ENCODE results near the gene CTNND2. TPM values are rescaled to one million over a fixed set of nuclear protein-coding genes. Genes with fewer than 3 reads are reported as not detected.

CTNND2 gene
- total and polyA plus RNA-seq, 10 of the 15 experiments (the other 5 are each of a cell fraction or from before 2014, with no cell fraction given): 0.02 to 0.16 (median 0.04) TPM; not detected in 7

DNA sequence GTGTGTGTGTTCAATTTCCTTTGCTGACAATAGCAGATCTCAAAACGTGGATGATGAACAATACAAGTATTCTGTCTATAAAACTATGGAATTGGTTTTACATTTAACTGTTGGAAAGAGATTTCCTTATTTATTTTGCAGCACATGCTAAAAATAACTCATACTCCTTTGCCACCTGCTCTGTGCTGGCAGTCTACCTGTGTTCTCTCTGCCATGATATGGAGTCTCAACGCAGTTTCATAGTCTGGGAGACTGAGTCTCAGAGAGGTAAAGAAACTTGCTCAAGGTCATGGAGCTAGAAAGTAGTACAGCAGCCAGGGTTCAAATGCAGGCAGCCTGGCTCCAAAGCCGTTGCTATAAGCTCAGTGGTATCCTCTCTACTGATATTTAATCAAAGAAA is 677.2 kb downstream of the CTNND2 start (continued):
- TF ChIP-seq, protein P1, sequence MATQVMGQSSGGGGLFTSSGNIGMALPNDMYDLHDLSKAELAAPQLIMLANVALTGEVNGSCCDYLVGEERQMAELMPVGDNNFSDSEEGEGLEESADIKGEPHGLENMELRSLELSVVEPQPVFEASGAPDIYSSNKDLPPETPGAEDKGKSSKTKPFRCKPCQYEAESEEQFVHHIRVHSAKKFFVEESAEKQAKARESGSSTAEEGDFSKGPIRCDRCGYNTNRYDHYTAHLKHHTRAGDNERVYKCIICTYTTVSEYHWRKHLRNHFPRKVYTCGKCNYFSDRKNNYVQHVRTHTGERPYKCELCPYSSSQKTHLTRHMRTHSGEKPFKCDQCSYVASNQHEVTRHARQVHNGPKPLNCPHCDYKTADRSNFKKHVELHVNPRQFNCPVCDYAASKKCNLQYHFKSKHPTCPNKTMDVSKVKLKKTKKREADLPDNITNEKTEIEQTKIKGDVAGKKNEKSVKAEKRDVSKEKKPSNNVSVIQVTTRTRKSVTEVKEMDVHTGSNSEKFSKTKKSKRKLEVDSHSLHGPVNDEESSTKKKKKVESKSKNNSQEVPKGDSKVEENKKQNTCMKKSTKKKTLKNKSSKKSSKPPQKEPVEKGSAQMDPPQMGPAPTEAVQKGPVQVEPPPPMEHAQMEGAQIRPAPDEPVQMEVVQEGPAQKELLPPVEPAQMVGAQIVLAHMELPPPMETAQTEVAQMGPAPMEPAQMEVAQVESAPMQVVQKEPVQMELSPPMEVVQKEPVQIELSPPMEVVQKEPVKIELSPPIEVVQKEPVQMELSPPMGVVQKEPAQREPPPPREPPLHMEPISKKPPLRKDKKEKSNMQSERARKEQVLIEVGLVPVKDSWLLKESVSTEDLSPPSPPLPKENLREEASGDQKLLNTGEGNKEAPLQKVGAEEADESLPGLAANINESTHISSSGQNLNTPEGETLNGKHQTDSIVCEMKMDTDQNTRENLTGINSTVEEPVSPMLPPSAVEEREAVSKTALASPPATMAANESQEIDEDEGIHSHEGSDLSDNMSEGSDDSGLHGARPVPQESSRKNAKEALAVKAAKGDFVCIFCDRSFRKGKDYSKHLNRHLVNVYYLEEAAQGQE (IDR thresholded peaks at IDR 0.05; ENCODE audit: low read depth, low read length): no peak
- no peak for TF ChIP-seq ATF7 (IDR thresholded peaks at IDR 0.05; ENCODE audit: low read depth)
- no peak for TF ChIP-seq FOXK2 (IDR thresholded peaks at IDR 0.05)
- TF ChIP-seq MTA2 (IDR thresholded peaks at IDR 0.05; ENCODE audit: low read depth): no peak
- TF ChIP-seq, protein P2, sequence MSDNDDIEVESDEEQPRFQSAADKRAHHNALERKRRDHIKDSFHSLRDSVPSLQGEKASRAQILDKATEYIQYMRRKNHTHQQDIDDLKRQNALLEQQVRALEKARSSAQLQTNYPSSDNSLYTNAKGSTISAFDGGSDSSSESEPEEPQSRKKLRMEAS (IDR thresholded peaks at IDR 0.05; ENCODE audit: low read depth, low read length): no peak

DNA sequence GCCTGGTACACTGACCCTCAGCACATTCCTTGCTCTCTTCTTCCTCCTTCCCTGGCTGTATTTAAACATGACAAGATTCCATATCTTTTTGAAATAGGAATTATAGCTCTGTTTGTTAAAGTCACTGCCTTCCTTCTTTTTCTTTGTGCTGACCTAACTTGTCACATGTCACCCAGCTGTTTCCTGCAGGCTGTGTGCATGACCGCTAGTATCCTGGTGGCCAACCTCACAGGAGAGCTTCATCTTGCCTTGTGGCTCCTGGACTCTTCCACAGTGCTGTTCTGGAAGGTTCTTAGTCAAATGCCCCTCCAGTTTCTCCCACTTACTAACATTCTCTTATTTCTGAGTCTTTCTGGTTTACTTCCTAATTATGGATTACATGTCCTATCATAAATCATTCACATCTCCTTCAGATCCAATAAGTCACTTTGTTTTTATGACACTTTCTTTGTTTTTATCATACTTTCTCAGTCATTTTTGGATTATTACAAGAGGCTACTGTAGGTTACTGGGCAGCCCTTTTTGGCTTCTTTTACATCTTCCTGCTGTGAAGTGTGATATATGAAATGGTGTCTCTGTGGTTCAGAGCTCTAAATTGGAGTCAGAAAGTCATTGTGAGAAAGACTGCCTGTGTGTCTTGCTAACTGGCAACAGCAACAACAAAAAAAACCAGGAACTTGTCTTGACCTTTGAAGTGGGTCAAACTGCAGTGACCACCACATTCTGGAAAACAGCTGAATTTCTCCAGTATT is 679.6 kb downstream of the CTNND2 start:
- Histone ChIP-seq H2AFZ (ENCODE audit: control insufficient read depth, low read depth, low read length) (no peak overlapping the region), H3K79me2 (ENCODE audit: control insufficient read depth, insufficient read depth, low read length) (no peaks in the 10 kb centered on the region), H3K27ac (ENCODE audit: control insufficient read depth, insufficient read depth) (no peak overlapping the region), H4K20me1 (ENCODE audit: control insufficient read depth, insufficient read depth) (no peaks in the 10 kb centered on the region), H3K27me3 (replicated peaks in 1 of 2; ENCODE audit: control insufficient read depth in 2 of 2, insufficient read depth in 2 of 2, low read length in 1 of 2) (no peaks in the 10 kb centered on the region), H3K4me1 (ENCODE audit: control insufficient read depth, insufficient read depth, low read length) (no peaks in the 10 kb centered on the region), H3K4me3 (no peak overlapping the region), H3K4me2 (ENCODE audit: control insufficient read depth, insufficient read depth) (no peak overlapping the region), H3K9ac (ENCODE audit: control insufficient read depth, insufficient read depth, low read length) (no peak overlapping the region), H3K36me3 (ENCODE audit: control insufficient read depth in 2 of 2, insufficient read depth in 2 of 2, low read length in 1 of 2) (no peaks in the 10 kb centered on the region), H3K9me3 (replicated peaks; ENCODE audit: control insufficient read depth, insufficient read depth, low read length) (no peaks in the 10 kb centered on the region)
- ChIA-PET POLR2A (no interaction called here), RAD21 (ENCODE audit: unreplicated experiment) (no interaction called here), CTCF (no interaction called here), SMC1A (ENCODE audit: uncharacterized antibody, unreplicated experiment) (interaction anchor here (0.7 kb wide), 1 partner anchor 1312 kb away, joined by 3 read pairs; no protein-coding TSS in a partner anchor)
- WGBS (ENCODE audit: insufficient coverage, insufficient replicate concordance, low lambda C conversion rate, missing lambda C conversion rate): 0% methylated on average over 1 of the region's 1 CpG
- DNase-seq (ENCODE audit: low read depth, low spot score): no peak
- in situ Hi-C loops (cut with MboI): no loop called here
- FAIRE-seq: no peak
- no peak for TF ChIP-seq CBFB (IDR thresholded peaks at IDR 0.05; ENCODE audit: low read depth)
- no peak for TF ChIP-seq SIX5 (IDR thresholded peaks at IDR 0.05; ENCODE audit: low read depth, low read length, severe bottlenecking)
- no peak for TF ChIP-seq BMI1 (IDR thresholded peaks at IDR 0.05; ENCODE audit: borderline replicate concordance)
- no peak for ATAC-seq
- intact Hi-C loops (cut with micrococcal nuclease; ENCODE audit: unreplicated experiment): no loop called here
- BruUV-seq (replicated peaks): no TSS peak

All from GM12878 (cell line).